ENCODE data around the gene KDM1B. TPM values are rescaled to one million over a fixed set of nuclear protein-coding genes. Genes with fewer than 3 reads are reported as not detected.
"Not testable (repeated sequence)": the region's sequence is repeated elsewhere in the genome, so short reads cannot be mapped to it uniquely, and the experiment has no call there.

Gene KDM1B
- total RNA-seq, 6 donors from 2014 or later: 13.0 to 29.0 (median 22.0) TPM

GRCh38 chr6:18207949-18208348, 52.7 kb downstream of the KDM1B start:
- peaks cover 0 to 40% (median 13%) of the 10 kb centered on the region in 4 donors for H3K36me3 ChIP-seq
- no peak overlapping the region for H3K27ac ChIP-seq
- H3K9me3 ChIP-seq: no peaks in the 10 kb centered on the region
- no peaks in the 10 kb centered on the region for H3K4me1 ChIP-seq
- 63 to 91% methylated on average over 2 of the region's 2 CpGs for WGBS, 2 donors
- H3K4me3 ChIP-seq: no peak overlapping the region
- TF ChIP-seq EP300 (IDR thresholded peaks at IDR 0.05) (no peak), POLR2A (IDR thresholded peaks at IDR 0.05) (no peak), POLR2AphosphoS5 (IDR thresholded peaks at IDR 0.05) (no peak), CTCF (IDR thresholded peaks at IDR 0.05) (no peak)
- no peak for DNase-seq
- ATAC-seq (ENCODE audit: low FRiP score in 2 of 2): no peak
- H3K27me3 ChIP-seq: no peaks in the 10 kb centered on the region

GRCh38 chr6:18208778-18209177, 53.6 kb downstream of the KDM1B start:
- H3K4me1 ChIP-seq; H3K9me3 ChIP-seq; H3K27ac ChIP-seq; ATAC-seq (ENCODE audit: low FRiP score in 2 of 2); H3K27me3 ChIP-seq; H3K4me3 ChIP-seq; DNase-seq: not testable (repeated sequence)
- peaks cover 0 to 38% (median 9%) of the 10 kb centered on the region in 4 donors for H3K36me3 ChIP-seq
- WGBS, 2 donors: 95 to 98% methylated on average over 8 to 9 of the region's 9 CpGs

GRCh38 chr6:18209539-18210197, 54.4 kb downstream of the KDM1B start:
- no peaks in the 10 kb centered on the region for H3K4me1 ChIP-seq
- H3K4me3 ChIP-seq: no peak overlapping the region
- TF ChIP-seq EP300 (IDR thresholded peaks at IDR 0.05) (no peak), POLR2AphosphoS5 (IDR thresholded peaks at IDR 0.05) (no peak), CTCF (IDR thresholded peaks at IDR 0.05) (no peak), POLR2A (IDR thresholded peaks at IDR 0.05) (no peak)
- H3K9me3 ChIP-seq: no peaks in the 10 kb centered on the region
- no peak for DNase-seq
- WGBS, 2 donors: 69 to 81% methylated on average over 11 to 12 of the region's 12 CpGs
- no peak overlapping the region for H3K27ac ChIP-seq
- H3K27me3 ChIP-seq: no peaks in the 10 kb centered on the region
- peaks cover 0 to 47% (median 7%) of the 10 kb centered on the region in 4 donors for H3K36me3 ChIP-seq
- ATAC-seq (ENCODE audit: low FRiP score in 2 of 2): no peak

- H3K27ac ChIP-seq: no peak overlapping the region
- H3K4me1 ChIP-seq: no peaks in the 10 kb centered on the region
- no peaks in the 10 kb centered on the region for H3K27me3 ChIP-seq
- TF ChIP-seq POLR2A (IDR thresholded peaks at IDR 0.05) (no peak), CTCF (IDR thresholded peaks at IDR 0.05) (no peak), EP300 (IDR thresholded peaks at IDR 0.05) (no peak), POLR2AphosphoS5 (IDR thresholded peaks at IDR 0.05) (no peak)
- H3K9me3 ChIP-seq: no peaks in the 10 kb centered on the region
- H3K4me3 ChIP-seq: no peak overlapping the region
- ATAC-seq (ENCODE audit: low FRiP score in 2 of 2): no peak
- WGBS, 2 donors: 81 to 87% methylated on average over 5 of the region's 5 CpGs
- no peak for DNase-seq
- H3K36me3 ChIP-seq: peaks cover 0 to 52% (median 7%) of the 10 kb centered on the region in 4 donors
Measured at GRCh38 chr6:18210707-18211106, 55.5 kb downstream of the KDM1B start.

- TF ChIP-seq CTCF (IDR thresholded peaks at IDR 0.05) (no peak), EP300 (IDR thresholded peaks at IDR 0.05) (no peak), POLR2AphosphoS5 (IDR thresholded peaks at IDR 0.05) (no peak), POLR2A (IDR thresholded peaks at IDR 0.05) (no peak)
- H3K27ac ChIP-seq: no peak overlapping the region
- no peaks in the 10 kb centered on the region for H3K4me1 ChIP-seq
- H3K36me3 ChIP-seq: peaks cover 0 to 48% (median 4%) of the 10 kb centered on the region in 4 donors
- H3K27me3 ChIP-seq: no peaks in the 10 kb centered on the region
- no peak overlapping the region for H3K4me3 ChIP-seq
- ATAC-seq (ENCODE audit: low FRiP score in 2 of 2) (no peak), DNase-seq (no peak)
- 89 to 94% methylated on average over 6 of the region's 6 CpGs for WGBS, 2 donors
- H3K9me3 ChIP-seq: no peaks in the 10 kb centered on the region
Measured at GRCh38 chr6:18211338-18211737, 56.1 kb downstream of the KDM1B start.

Data from upper lobe of left lung (tissue), 6 donors.